ENCODE measurements around the gene HOTAIR. TPM values are rescaled to one million over a fixed set of nuclear protein-coding genes. Genes with fewer than 3 reads are reported as not detected.

Gene HOTAIR
- total RNA-seq, 2 experiments from 2014 or later: not detected

DNA sequence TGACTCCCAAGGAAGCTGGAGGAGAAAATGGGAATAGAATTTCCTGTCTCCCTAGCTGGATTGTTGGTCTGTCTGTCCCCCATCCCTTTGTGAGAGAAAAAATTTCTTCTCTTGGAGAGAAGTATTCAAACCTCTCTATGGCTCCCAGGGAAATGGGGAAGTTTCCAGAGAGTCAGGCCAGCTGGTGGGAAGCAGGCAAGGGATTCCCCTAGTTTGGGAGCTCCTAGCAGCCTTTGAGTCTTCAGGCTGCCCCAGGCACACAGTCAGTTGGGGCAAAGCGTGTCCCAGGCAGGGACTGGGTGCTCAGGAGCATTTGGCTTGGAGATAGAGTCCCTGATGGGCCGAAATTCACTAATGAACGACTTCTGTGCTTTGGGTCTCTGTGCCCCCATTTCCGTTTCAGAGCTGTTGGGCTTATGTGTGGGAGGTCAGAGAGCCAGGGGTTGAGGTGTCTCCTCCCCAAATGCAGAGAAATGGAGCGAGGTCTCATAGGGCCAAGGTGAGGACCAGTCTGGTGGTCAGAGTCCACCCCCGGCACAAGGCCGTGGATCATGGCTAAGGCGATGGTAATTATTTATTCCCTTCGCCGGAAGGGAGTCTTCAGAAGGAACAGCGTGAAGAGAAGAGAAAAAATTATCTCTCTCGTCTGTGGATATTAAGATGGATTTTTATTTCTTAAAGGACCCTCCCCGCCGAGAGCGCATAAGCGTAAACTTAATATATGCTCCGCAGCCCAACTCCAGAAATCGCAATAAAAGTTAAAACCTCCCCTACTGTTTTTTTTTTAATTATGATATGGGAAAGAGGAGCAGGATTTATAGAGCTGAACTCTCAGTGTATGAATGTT lies 18.6 kb upstream of the HOTAIR start:
- no peak for DNase-seq
- H3K27ac Mint-ChIP-seq: peak overlapping the region; percentile 48
- H3K4me1 Mint-ChIP-seq: peaks cover 28% of the 10 kb centered on the region
- H3K4me3 Mint-ChIP-seq: no peak overlapping the region
- peaks cover 1% of the 10 kb centered on the region for H3K36me3 Mint-ChIP-seq
- ATAC-seq: no peak
- no peaks in the 10 kb centered on the region for H3K9me3 Mint-ChIP-seq (ENCODE audit: low read depth)
- CTCF ChIA-PET: interaction anchor here (3.8 kb wide), 1 partner anchor 13 kb away, joined by 20 read pairs; no protein-coding TSS in a partner anchor
- peaks cover 96% of the 10 kb centered on the region for H3K27me3 Mint-ChIP-seq

DNA sequence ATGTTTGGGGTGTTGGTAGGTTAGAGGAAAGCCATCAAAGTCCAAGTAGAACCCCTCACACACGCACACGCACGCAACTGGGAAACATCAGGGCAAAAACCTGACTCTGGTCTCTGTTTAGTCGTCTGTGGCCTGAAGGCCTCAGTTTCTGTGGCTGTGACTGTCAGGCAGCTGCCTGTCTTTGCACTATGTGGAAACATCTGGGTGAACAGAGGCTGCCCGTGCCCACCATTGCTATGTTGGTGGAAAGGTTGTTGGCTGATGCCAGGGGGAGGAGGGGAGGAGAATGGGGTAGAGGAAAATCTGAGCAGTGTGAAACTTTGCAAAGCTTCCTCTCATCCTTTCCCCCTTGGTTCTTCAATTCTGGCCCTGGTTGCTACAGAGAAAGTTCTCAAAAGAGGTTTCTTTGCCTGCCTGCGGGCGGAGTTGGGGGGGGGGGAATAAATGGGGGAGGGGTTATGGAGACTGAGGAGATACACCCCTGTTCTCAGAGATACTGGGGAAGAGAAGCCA lies 17.7 kb upstream of the HOTAIR start:
- Mint-ChIP-seq H3K27ac (no peak overlapping the region), H3K4me1 (peaks cover 26% of the 10 kb centered on the region), H3K9me3 (ENCODE audit: low read depth) (no peaks in the 10 kb centered on the region), H3K4me3 (no peak overlapping the region), H3K27me3 (peaks cover 96% of the 10 kb centered on the region), H3K36me3 (peaks cover 1% of the 10 kb centered on the region)
- ATAC-seq: no peak
- CTCF ChIA-PET: interaction anchor here (1.0 to 3.8 kb wide), 7 partner anchors 13 to 224 kb away, joined by 3 to 20 read pairs (median 3); partner anchors contain the start of gene HOXC11
- no peak for DNase-seq

DNA sequence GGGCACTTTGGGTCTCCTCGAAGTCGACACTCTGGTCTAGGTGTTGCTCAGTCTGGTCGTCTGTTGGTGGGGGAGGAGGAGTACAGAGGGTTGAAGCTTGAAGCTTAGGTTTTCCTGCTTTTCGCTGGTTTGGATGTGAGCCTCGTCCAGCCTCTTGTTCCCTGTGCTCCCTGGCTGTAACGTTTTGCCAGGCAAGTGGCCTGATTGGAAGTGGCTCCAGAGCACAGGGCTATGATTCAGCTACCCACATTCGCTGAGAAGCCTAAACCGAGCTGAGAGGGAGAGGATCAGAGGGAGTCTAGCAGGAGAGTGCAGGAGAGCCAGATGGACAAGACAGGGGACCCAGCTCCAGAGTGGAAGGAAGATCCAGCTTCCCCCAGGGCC lies 16.3 kb upstream of the HOTAIR start:
- H3K36me3 Mint-ChIP-seq: peaks cover 1% of the 10 kb centered on the region
- H3K27ac Mint-ChIP-seq: no peak overlapping the region
- no peak overlapping the region for H3K4me3 Mint-ChIP-seq
- H3K4me1 Mint-ChIP-seq: peaks cover 30% of the 10 kb centered on the region
- DNase-seq: no peak
- CTCF ChIA-PET: interaction anchor here (1.0 to 3.8 kb wide), 11 partner anchors 9 to 226 kb away, joined by 3 to 20 read pairs (median 4); partner anchors contain the start of genes HOXC4 and HOXC9
- peaks cover 97% of the 10 kb centered on the region for H3K27me3 Mint-ChIP-seq
- ATAC-seq: no peak
- H3K9me3 Mint-ChIP-seq (ENCODE audit: low read depth): no peaks in the 10 kb centered on the region

DNA sequence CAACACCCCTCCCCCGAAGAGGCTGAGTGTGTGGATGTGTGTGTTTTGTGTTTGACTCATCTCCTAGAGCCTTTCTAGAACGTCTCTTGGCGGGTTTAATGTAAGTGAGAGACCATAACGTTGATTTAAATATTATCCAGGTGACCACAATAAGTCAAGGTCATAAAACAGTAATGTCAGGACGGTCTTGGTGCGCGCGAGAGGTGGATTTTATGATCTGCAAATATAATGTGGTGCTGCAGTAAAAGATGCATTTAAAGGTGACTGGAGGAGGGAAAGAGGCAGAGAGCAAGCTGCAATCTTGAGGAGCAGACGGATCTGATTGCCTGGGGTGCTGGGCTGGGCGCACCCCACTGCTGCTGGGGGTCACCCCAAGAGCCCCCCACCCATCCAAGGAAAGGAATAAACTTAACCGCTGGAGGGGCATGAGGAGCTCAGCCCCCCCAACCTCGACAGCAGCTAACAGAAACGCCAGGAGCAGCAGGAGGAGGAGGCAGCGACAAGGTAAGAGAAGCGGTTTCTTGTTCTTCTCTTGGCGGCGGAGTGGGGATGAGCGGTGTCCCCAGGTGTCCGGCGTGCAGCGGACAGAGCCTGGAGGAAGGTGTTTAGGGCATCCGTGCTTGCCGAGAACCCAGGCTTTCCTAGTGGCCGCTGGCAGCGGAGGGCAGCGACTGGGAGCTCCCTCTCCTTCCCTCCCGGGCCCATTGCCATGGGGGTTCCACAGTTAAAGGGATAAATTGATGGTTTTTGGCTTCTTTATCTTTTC lies 15.7 kb upstream of the HOTAIR start:
- no peak for DNase-seq
- no peaks in the 10 kb centered on the region for H3K9me3 Mint-ChIP-seq (ENCODE audit: low read depth)
- no peak for ATAC-seq
- peaks cover 28% of the 10 kb centered on the region for H3K4me1 Mint-ChIP-seq
- CTCF ChIA-PET: interaction anchor here (1.0 to 3.8 kb wide), 9 partner anchors 9 to 217 kb away, joined by 3 to 20 read pairs (median 4); partner anchors contain the start of genes HOXC4 and HOXC9
- H3K36me3 Mint-ChIP-seq: peaks cover 1% of the 10 kb centered on the region
- H3K27ac Mint-ChIP-seq: no peak overlapping the region
- peaks cover 97% of the 10 kb centered on the region for H3K27me3 Mint-ChIP-seq
- H3K4me3 Mint-ChIP-seq: no peak overlapping the region

DNA sequence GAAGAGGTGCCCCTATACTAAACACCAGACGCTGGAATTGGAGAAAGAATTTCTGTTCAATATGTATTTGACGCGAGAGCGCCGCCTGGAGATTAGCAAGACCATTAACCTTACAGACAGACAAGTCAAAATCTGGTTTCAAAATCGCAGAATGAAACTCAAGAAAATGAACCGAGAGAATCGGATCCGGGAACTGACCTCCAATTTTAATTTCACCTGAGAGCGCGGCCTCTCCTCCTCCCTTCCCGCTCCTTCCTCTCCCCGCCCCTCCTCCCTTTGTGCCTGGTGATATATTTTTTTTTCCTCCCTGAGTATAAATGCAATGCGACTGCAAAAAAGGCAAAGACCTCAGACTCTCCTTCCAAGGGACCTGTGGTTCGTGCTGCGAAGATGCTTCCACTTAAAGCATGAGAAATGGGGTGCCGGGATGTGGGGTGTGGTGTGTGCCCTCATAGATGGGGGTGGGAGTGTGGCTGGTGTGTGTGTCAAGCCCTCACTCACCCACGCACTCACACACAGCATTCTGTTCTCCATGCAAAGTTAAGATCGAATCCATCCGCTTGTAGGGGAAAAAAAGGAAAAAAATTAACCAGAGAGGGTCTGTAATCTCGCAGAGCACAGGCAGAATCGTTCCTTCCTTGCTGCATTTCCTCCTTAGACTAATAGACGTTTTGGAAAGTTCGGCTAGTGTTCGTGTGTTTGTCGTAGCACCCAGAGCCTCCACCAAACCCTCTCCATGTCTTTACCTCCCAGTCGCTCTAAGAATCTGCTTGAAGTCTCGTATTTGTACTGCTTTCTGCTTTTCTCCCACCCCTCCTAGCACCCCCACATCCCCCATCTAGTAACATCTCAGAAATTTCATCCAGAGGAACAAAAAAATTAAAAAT lies 14.7 kb upstream of the HOTAIR start:
- no peak overlapping the region for H3K4me3 Mint-ChIP-seq
- no peaks in the 10 kb centered on the region for H3K36me3 Mint-ChIP-seq
- H3K27me3 Mint-ChIP-seq: peaks cover 98% of the 10 kb centered on the region
- ATAC-seq (peak; percentile 28), DNase-seq (peak; percentile 52)
- CTCF ChIA-PET: interaction anchor here (1.0 to 5.4 kb wide), 7 partner anchors 10 to 243 kb away, joined by 3 to 41 read pairs (median 14); partner anchors contain the start of gene HOXC9
- H3K9me3 Mint-ChIP-seq (ENCODE audit: low read depth): no peaks in the 10 kb centered on the region
- H3K4me1 Mint-ChIP-seq: peaks cover 27% of the 10 kb centered on the region
- H3K27ac Mint-ChIP-seq: no peak overlapping the region

DNA sequence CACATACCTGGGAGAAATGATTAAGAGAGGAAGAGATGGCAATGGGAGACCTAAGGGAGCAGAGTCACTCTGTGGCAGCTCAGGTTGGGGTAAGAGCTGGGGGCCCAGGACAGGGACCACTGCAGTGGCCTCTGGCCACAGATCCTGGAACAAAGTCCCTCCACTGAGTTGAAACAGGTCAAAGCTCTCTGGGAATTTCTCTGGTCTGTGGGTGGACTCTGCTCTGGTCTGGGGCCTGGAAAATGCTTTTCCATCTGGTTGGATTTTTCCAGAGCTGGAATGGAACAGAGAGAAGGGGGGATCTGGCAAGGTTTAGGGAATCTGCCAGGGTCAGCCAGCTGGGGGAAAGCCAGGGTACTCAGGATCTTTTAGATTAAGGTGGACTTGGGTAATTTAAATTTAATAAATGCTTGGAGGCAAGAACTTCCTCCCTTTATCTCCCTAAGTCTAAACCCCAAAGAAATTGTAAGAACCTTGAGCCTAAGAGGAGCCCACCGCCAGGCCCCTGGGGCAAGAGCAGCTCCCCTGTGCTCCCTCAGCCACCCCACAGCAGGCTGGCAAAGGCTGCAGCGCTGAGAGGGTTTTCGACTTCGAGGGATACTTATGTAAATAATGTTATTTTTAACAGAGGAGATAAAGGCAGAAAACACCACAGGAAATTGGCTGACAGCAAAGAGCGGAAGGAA lies 13.9 kb upstream of the HOTAIR start:
- CTCF ChIA-PET: interaction anchor here (0.8 to 5.4 kb wide), 9 partner anchors 11 to 242 kb away, joined by 3 to 41 read pairs (median 9); partner anchors contain the start of genes HOXC5 and HOXC9
- H3K4me1 Mint-ChIP-seq: peaks cover 29% of the 10 kb centered on the region
- DNase-seq (no peak), ATAC-seq (no peak)
- no peak overlapping the region for H3K27ac Mint-ChIP-seq
- no peaks in the 10 kb centered on the region for H3K9me3 Mint-ChIP-seq (ENCODE audit: low read depth)
- no peaks in the 10 kb centered on the region for H3K36me3 Mint-ChIP-seq
- H3K4me3 Mint-ChIP-seq: no peak overlapping the region
- H3K27me3 Mint-ChIP-seq: peaks cover 96% of the 10 kb centered on the region

DNA sequence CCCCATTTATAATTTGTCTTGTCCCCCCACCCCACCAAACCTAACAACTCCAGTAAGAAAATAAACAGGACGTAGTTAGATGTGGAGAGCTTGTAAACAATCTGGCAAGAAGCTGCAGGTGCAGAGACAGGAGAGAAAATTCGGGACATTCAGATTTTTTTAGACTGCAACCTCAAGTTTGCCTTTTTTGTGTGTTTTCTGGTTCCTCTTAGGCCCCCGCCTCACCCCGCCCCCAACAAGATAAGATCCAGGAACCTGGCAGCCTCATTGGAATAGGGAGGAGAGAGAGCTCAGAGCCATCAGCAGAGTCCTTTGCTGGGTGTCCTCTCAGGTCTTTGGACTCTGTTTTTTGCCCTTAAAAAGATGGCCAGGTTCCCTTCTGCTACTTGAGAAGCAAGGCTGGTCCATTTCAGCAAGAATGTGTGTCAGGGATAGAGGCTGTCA lies 13.1 kb upstream of the HOTAIR start:
- no peaks in the 10 kb centered on the region for H3K9me3 Mint-ChIP-seq (ENCODE audit: low read depth)
- CTCF ChIA-PET: interaction anchor here (0.8 to 5.4 kb wide), 11 partner anchors 12 to 241 kb away, joined by 3 to 41 read pairs (median 4); partner anchors contain the start of genes CISTR, HOXC5 and HOXC9
- H3K36me3 Mint-ChIP-seq: no peaks in the 10 kb centered on the region
- ATAC-seq: no peak
- no peak overlapping the region for H3K4me3 Mint-ChIP-seq
- no peak overlapping the region for H3K27ac Mint-ChIP-seq
- peaks cover 96% of the 10 kb centered on the region for H3K27me3 Mint-ChIP-seq
- DNase-seq: no peak
- H3K4me1 Mint-ChIP-seq: peaks cover 29% of the 10 kb centered on the region

DNA sequence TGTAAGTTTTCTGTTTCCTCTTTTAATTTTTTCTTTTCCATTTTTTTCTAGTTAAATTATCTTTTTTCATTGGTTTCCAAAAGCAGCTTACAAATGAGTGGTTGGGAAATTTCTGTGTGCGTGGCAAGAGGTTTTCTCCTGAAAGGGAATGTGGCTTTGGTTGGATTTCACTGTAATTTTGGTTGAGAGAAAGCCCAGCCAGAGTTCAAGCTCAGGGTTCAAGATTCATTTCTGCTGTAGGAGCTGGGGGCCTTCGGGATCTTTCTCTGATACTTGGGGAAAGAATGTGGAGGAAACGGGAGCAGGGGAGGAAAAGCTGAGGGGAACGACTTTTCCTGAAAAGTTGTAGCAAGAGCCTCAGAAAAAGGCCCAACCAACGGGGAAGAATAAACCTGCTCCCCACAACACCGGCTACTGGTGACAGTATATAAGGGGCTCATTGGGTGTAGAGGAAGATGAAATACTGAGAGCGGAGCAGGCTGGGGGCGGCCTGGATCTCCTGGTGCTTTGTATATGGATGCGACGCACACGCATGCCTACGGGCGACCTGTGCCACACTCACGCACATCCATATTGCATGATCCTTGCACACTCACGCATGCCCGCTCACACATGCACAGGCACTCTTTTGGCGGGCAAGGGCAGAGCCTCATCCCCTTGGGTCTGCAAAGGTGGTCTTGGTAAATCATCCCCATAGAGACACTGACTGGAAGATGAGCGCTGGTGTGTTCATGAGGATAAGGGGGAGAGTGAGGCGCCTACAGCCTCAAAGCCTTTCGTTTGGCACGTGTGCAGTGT lies 12.1 kb upstream of the HOTAIR start:
- ATAC-seq (no peak), DNase-seq (no peak)
- CTCF ChIA-PET: interaction anchor here (1.2 to 5.4 kb wide), 12 partner anchors 13 to 236 kb away, joined by 3 to 41 read pairs (median 10); partner anchors contain the start of genes CISTR, HOXC5 and HOXC9
- no peak overlapping the region for H3K4me3 Mint-ChIP-seq
- peaks cover 97% of the 10 kb centered on the region for H3K27me3 Mint-ChIP-seq
- no peaks in the 10 kb centered on the region for H3K36me3 Mint-ChIP-seq
- no peak overlapping the region for H3K27ac Mint-ChIP-seq
- peaks cover 29% of the 10 kb centered on the region for H3K4me1 Mint-ChIP-seq
- no peaks in the 10 kb centered on the region for H3K9me3 Mint-ChIP-seq (ENCODE audit: low read depth)

DNA sequence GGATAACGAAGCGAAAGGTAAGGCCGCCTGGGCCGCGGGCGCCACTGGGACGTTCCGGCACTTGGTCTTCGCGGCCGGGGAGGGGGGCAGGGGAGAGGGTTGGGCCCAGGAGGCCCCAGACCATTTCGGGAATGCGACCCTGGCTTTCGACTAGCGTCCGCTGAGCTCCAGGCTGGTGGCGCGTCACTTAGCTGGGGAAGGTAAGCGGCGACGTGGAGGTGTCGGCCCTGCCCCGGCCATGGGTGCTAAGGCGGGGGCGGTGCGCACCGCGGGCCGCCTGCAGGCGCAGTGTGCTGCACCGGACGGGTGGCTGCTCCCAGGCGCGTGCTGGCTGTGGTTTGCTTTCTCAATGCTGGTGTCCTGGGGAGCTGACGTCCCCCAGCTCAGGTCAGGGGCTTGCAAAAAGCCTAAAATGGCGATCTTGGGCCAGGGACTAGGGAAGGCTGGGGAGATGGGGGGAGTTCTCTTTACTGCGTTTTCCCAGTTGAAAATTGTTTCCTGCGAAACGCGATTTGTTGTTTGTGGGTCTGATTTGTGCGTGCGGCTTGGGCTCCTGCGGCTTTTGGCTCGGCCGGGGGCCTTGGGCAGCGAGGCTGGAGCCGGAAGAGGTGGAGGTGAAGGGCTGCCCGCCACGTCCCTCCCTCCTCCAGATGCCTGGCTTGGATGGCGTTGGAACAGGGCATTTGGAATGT lies 11.4 kb upstream of the HOTAIR start:
- Mint-ChIP-seq H3K27ac (no peak overlapping the region), H3K9me3 (ENCODE audit: low read depth) (no peaks in the 10 kb centered on the region), H3K27me3 (peaks cover 97% of the 10 kb centered on the region), H3K36me3 (no peaks in the 10 kb centered on the region), H3K4me3 (no peak overlapping the region), H3K4me1 (peaks cover 29% of the 10 kb centered on the region)
- ATAC-seq (no peak), DNase-seq (no peak)
- CTCF ChIA-PET: interaction anchor here (0.6 to 5.4 kb wide), 12 partner anchors 14 to 723 kb away, joined by 3 to 41 read pairs (median 9); partner anchors contain the start of genes HOXC11 and HOXC9

DNA sequence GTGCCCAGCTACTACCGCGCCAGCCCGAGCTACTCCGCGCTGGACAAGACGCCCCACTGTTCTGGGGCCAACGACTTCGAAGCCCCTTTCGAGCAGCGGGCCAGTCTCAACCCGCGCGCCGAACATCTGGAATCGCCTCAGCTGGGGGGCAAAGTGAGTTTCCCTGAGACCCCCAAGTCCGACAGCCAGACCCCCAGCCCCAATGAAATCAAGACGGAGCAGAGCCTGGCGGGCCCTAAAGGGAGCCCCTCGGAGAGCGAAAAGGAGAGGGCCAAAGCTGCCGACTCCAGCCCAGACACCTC lies 10.9 kb upstream of the HOTAIR start:
- DNase-seq: no peak
- H3K27me3 Mint-ChIP-seq: peaks cover 97% of the 10 kb centered on the region
- CTCF ChIA-PET: interaction anchor here (0.8 to 5.4 kb wide), 13 partner anchors 14 to 222 kb away, joined by 3 to 41 read pairs (median 7); partner anchors contain the start of genes HOXC11, HOXC6 and HOXC9
- no peak overlapping the region for H3K4me3 Mint-ChIP-seq
- H3K27ac Mint-ChIP-seq: no peak overlapping the region
- no peaks in the 10 kb centered on the region for H3K9me3 Mint-ChIP-seq (ENCODE audit: low read depth)
- H3K4me1 Mint-ChIP-seq: peaks cover 29% of the 10 kb centered on the region
- no peak for ATAC-seq
- no peaks in the 10 kb centered on the region for H3K36me3 Mint-ChIP-seq

Measured in activated CD8-positive, alpha-beta memory T cell treated with anti-CD3 and anti-CD28 coated beads, Interleukin-2, amount 10 ng/mL, durations not matched to agents 7 days and 5 days (primary cell).